SU-DHL-6 (cell line): Measurements from ENCODE around the gene LYSMD2.

Source experiments
- H2AFZ ChIP-seq: fragments of 200-600 bp; sonication (generic); 2 replicates; pipeline ENCODE4 v1.6.1; 2014; ENCODE audit warnings: low read depth, mild to moderate bottlenecking, moderate library complexity, mixed read lengths, antibody characterized with exemption, low read length; ENCODE audit not compliant: severe bottlenecking
- H3F3A ChIP-seq: fragments of 200-600 bp; shearing (Covaris generic); 2 replicates; pipeline ENCODE4 v1.6.0; 2016; ENCODE audit warnings: antibody characterized with exemption, mild to moderate bottlenecking; ENCODE audit not compliant: insufficient read depth
- H3K27ac ChIP-seq: fragments of 200-600 bp; sonication (generic); 2 replicates; pipeline ENCODE4 v1.5.1; 2016; ENCODE audit warnings: low read depth, mild to moderate bottlenecking, low read length, moderate library complexity, mixed read lengths
- H3K27me3 ChIP-seq: fragments of 200-600 bp; sonication (generic), shearing (Covaris generic); 2 replicates; pipeline ENCODE4 v1.6.0; 2014; ENCODE audit warnings: mild to moderate bottlenecking, low read length
- H3K36me3 ChIP-seq: fragments of 200-600 bp; sonication (generic); 2 replicates; pipeline ENCODE4 v1.6.1; 2014; ENCODE audit warnings: mild to moderate bottlenecking, low read length, mixed read lengths
- H3K4me2 ChIP-seq: fragments of 300-600, 200-600 bp; shearing (Covaris generic), sonication (generic); 2 replicates; pipeline ENCODE4 v1.6.0; 2014; ENCODE audit warnings: low read length, low read depth, mild to moderate bottlenecking; ENCODE audit not compliant: poor library complexity, severe bottlenecking
- H3K4me3 ChIP-seq: fragments of 200-600 bp; sonication (generic); 2 replicates; pipeline ENCODE4 v1.5.1; 2014; ENCODE audit warnings: antibody characterized with exemption, low read length, mild to moderate bottlenecking, mixed read lengths; ENCODE audit not compliant: insufficient read depth, poor library complexity, severe bottlenecking
- H3K79me2 ChIP-seq: fragments of 200-600 bp; sonication (generic); 2 replicates; pipeline ENCODE4 v1.6.1; 2014; ENCODE audit warnings: mild to moderate bottlenecking, low read length, moderate library complexity; ENCODE audit not compliant: insufficient read depth
- H3K9ac ChIP-seq: fragments of 200-600 bp; sonication (generic); 2 replicates; pipeline ENCODE4 v1.7.0; 2014; ENCODE audit warnings: mild to moderate bottlenecking, low read length
- H3K9me2 ChIP-seq: fragments of 200-600 bp; sonication (generic); replicated peaks from 2 replicates; pipeline ENCODE4 v1.6.1; 2014; ENCODE audit warnings: low read length; ENCODE audit not compliant: insufficient read depth
- H3K9me3 ChIP-seq: fragments of 200-600 bp; sonication (generic); 2 replicates; pipeline ENCODE4 v1.6.1; 2014; ENCODE audit warnings: low read length, mixed read lengths; ENCODE audit not compliant: insufficient read depth
- H4K20me1 ChIP-seq: fragments of 200-600 bp; sonication (generic); 2 replicates; pipeline ENCODE4 v1.6.1; 2014; ENCODE audit warnings: low read depth, mild to moderate bottlenecking, antibody characterized with exemption, low read length, moderate library complexity, mixed read lengths
- EZH2phosphoT487 ChIP-seq: fragments of 200-600 bp; sonication (generic), shearing (Covaris generic); conservative IDR thresholded peaks from 2 replicates; pipeline ENCODE4 v1.6.1; 2018; ENCODE audit warnings: mild to moderate bottlenecking, antibody characterized with exemption, low read length, moderate library complexity, mixed read lengths
- TF ChIP-seq, protein P1 (sequence below): fragments of 200-600 bp; sonication (generic); IDR thresholded peaks from one replicate; pipeline ENCODE4 v1.5.1; 2017; ENCODE audit warnings: antibody characterized with exemption, mild to moderate bottlenecking, low read length, moderate library complexity; ENCODE audit not compliant: insufficient read depth, poor library complexity, severe bottlenecking

Gene LYSMD2

DNA sequence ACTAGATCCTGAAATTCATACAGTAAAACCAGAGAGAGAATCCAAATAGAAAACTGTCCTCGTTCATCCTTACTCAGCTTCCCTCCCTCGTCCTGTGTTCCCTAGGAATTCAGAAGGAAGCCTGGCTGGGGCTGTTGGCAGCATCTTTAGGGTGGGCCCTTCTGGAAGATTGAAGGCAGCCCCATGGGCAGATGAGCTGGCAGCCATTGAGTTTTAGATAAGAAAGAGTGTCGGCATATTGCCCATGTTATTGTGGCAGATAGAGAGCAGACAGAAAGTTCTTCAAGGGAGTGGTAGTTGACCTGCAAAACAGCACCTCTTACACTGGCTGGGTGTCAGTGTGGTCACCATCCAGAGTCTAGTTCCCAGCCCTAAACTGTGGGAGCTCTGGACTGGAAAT is 37.5 kb upstream of the LYSMD2 start:
- Histone ChIP-seq H3K9ac (no peak overlapping the region), H3K27me3 (no peaks in the 10 kb centered on the region), H4K20me1 (no peaks in the 10 kb centered on the region), H3K4me3 (no peak overlapping the region), H3K36me3 (no peaks in the 10 kb centered on the region), H3K9me3 (no peaks in the 10 kb centered on the region), H3K27ac (no peak overlapping the region), H2AFZ (no peak overlapping the region), H3K79me2 (no peaks in the 10 kb centered on the region), H3K9me2 (no peaks in the 10 kb centered on the region), H3F3A (no peaks in the 10 kb centered on the region), H3K4me2 (no peak overlapping the region)
- TF ChIP-seq, protein P1, sequence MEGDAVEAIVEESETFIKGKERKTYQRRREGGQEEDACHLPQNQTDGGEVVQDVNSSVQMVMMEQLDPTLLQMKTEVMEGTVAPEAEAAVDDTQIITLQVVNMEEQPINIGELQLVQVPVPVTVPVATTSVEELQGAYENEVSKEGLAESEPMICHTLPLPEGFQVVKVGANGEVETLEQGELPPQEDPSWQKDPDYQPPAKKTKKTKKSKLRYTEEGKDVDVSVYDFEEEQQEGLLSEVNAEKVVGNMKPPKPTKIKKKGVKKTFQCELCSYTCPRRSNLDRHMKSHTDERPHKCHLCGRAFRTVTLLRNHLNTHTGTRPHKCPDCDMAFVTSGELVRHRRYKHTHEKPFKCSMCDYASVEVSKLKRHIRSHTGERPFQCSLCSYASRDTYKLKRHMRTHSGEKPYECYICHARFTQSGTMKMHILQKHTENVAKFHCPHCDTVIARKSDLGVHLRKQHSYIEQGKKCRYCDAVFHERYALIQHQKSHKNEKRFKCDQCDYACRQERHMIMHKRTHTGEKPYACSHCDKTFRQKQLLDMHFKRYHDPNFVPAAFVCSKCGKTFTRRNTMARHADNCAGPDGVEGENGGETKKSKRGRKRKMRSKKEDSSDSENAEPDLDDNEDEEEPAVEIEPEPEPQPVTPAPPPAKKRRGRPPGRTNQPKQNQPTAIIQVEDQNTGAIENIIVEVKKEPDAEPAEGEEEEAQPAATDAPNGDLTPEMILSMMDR, result no peak
- TF ChIP-seq EZH2phosphoT487, result no peak

DNA sequence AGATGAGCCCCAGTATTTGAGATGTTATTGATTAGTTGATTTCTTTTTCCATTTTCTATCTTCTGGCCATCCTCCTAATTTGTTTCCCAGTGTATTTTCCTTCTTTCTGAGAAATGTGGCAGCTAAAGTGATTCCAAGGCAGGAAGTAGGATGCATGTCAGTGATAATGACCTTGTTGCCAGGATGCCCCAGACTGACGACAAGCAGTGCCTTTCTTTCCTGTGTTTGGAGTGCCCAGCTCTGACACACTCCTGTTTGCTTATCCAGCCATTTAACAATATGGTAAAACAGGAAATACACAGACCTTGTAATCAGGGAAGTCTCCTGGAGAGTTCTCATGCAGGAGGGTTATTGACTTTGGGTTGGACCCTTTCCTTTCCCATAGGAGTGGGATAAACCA is 34.3 kb upstream of the LYSMD2 start:
- no peaks in the 10 kb centered on the region for H3K9me2 ChIP-seq
- H3K27ac ChIP-seq, result no peak overlapping the region
- H2AFZ ChIP-seq, result no peak overlapping the region
- TF ChIP-seq EZH2phosphoT487, result no peak
- TF ChIP-seq, protein P1, result no peak
- H3K9ac ChIP-seq, result no peak overlapping the region
- no peaks in the 10 kb centered on the region for H4K20me1 ChIP-seq
- H3K4me3 ChIP-seq, result no peak overlapping the region
- H3F3A ChIP-seq, result no peaks in the 10 kb centered on the region
- H3K9me3 ChIP-seq, result no peaks in the 10 kb centered on the region
- no peaks in the 10 kb centered on the region for H3K27me3 ChIP-seq
- H3K4me2 ChIP-seq, result no peak overlapping the region
- H3K36me3 ChIP-seq, result no peaks in the 10 kb centered on the region
- H3K79me2 ChIP-seq, result no peaks in the 10 kb centered on the region

DNA sequence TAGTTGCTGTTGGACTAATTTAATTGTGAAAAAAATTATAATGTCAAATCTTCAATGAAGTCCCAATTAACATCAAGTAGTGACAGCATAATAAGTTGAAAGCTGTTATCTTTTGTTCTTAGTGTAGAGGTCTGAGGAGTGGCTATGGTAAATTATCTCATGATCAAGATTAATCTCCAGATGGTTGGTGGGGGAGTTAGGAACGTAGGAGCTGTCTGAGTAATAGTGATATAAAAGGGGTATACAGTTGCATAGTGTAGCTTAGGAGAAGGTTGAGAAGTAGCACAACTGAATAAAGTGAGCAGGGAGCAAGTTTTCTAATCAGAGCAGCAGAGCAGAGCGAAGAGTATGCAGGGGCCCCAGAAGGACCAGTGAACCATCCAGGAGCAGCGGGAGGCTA is 33.4 kb upstream of the LYSMD2 start:
- Histone ChIP-seq H3K27me3 (no peaks in the 10 kb centered on the region), H3K36me3 (no peaks in the 10 kb centered on the region), H3K4me3 (no peak overlapping the region), H3K9me2 (no peaks in the 10 kb centered on the region), H3K27ac (no peak overlapping the region), H3K4me2 (no peak overlapping the region), H3F3A (no peaks in the 10 kb centered on the region), H3K79me2 (no peaks in the 10 kb centered on the region), H3K9ac (no peak overlapping the region), H3K9me3 (no peaks in the 10 kb centered on the region), H4K20me1 (no peaks in the 10 kb centered on the region), H2AFZ (no peak overlapping the region)
- TF ChIP-seq EZH2phosphoT487, result no peak
- TF ChIP-seq, protein P1, result no peak

DNA sequence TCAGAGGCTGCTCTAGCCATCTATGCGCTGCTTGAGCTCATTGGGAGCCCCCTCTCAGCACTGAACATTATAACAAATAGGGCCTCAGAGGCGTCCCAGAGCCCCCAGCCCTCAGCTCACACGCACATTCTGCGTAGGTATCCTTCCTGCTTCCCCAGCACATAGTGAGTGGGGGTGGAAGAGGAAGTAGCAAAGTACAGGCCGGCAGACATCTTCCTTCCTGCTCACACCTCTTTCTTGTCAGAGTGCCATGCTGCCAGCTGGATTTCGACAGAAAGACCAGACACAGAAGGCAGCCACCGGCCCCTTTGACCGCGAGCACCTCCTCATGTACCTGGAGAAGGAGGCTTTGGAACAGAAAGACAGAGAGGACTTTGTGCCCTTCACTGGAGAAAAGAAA is 30.6 kb upstream of the LYSMD2 start:
- Histone ChIP-seq H3F3A (no peaks in the 10 kb centered on the region), H3K79me2 (no peaks in the 10 kb centered on the region), H3K9me3 (no peaks in the 10 kb centered on the region), H3K36me3 (no peaks in the 10 kb centered on the region), H3K4me2 (no peak overlapping the region), H2AFZ (peak overlapping the region; percentile 86), H3K27ac (no peak overlapping the region), H3K27me3 (no peaks in the 10 kb centered on the region), H3K9ac (no peak overlapping the region), H3K9me2 (no peaks in the 10 kb centered on the region), H4K20me1 (no peaks in the 10 kb centered on the region), H3K4me3 (no peak overlapping the region)
- TF ChIP-seq, protein P1, result no peak
- no peak for TF ChIP-seq EZH2phosphoT487
